ENCODE data around the gene FTO. TPM values are rescaled to one million over a fixed set of nuclear protein-coding genes. Genes with fewer than 3 reads are reported as not detected.

The FTO gene
- polyA plus RNA-seq, 3 donors = 16.8 to 51.0 (median 37.7) TPM

DNA sequence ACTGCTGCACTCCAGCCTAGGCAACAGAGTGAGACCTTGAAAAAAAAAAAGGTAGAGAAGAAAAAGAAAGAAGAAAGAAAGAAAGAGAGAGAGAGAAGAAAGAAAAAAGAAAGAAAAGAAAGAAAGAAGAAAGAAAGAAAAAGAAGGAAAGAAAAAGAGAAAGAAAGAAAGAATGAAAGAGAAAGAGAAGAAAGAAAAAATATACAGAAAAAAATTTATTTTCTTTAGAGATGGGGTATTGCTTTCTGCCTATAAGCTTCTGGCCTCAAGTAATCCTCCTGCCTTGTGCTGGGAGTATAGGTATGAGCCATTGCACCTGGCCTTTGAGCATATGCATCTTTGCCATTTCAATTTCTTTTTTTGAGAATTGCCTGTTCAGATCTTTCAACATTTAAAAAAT, 425.9 kb downstream of the FTO start:
- Histone ChIP-seq H3K9ac (ENCODE audit: insufficient read depth, low read length, poor library complexity, severe bottlenecking) (no peak overlapping the region), H3K9me3 (replicated peaks in 1 of 2; ENCODE audit: control insufficient read depth in 1 of 2, insufficient read depth in 1 of 2, low read length in 2 of 2) (no peaks in the 10 kb centered on the region), H3K36me3 (replicated peaks in 1 of 2; ENCODE audit: control insufficient read depth in 1 of 2, insufficient read depth in 2 of 2, low read length in 2 of 2) (no peaks in the 10 kb centered on the region), H3K4me3 (replicated peaks in 1 of 3; ENCODE audit: low read depth in 2 of 3, low read length in 3 of 3) (no peak overlapping the region), H3K4me1 (ENCODE audit: control insufficient read depth in 1 of 2, insufficient read depth in 2 of 2, low read length in 2 of 2) (peaks cover 2 to 6% of the 10 kb centered on the region in 2 donors), H3K27ac (ENCODE audit: low read depth in 1 of 2, low read length in 2 of 2) (no peak overlapping the region), H3K27me3 (ENCODE audit: control insufficient read depth in 2 of 2, insufficient read depth in 2 of 2, low read length in 2 of 2) (no peaks in the 10 kb centered on the region), H3K79me2 (ENCODE audit: insufficient read depth, low read length) (no peaks in the 10 kb centered on the region), H4K20me1 (ENCODE audit: insufficient read depth, low read length) (no peaks in the 10 kb centered on the region), H3K4me2 (replicated peaks; ENCODE audit: extremely low read depth, low read length, poor library complexity, severe bottlenecking) (no peak overlapping the region), H2AFZ (ENCODE audit: insufficient read depth, low read depth, low read length, poor library complexity, severe bottlenecking) (no peak overlapping the region)
- intact Hi-C loops (cut with micrococcal nuclease) = no loop called here
- no peak for DNase-seq
- peaks cover 9% of the 10 kb centered on the region for H3K4me1 Mint-ChIP-seq
- H3K36me3 Mint-ChIP-seq = no peaks in the 10 kb centered on the region
- H3K27me3 Mint-ChIP-seq (ENCODE audit: low read depth in 3 of 3) = peaks cover 1 to 3% (median 2%) of the 10 kb centered on the region in 3 donors
- TF ChIP-seq, protein P1, sequence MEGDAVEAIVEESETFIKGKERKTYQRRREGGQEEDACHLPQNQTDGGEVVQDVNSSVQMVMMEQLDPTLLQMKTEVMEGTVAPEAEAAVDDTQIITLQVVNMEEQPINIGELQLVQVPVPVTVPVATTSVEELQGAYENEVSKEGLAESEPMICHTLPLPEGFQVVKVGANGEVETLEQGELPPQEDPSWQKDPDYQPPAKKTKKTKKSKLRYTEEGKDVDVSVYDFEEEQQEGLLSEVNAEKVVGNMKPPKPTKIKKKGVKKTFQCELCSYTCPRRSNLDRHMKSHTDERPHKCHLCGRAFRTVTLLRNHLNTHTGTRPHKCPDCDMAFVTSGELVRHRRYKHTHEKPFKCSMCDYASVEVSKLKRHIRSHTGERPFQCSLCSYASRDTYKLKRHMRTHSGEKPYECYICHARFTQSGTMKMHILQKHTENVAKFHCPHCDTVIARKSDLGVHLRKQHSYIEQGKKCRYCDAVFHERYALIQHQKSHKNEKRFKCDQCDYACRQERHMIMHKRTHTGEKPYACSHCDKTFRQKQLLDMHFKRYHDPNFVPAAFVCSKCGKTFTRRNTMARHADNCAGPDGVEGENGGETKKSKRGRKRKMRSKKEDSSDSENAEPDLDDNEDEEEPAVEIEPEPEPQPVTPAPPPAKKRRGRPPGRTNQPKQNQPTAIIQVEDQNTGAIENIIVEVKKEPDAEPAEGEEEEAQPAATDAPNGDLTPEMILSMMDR (IDR thresholded peaks at IDR 0.05) = no peak
- H3K9me3 Mint-ChIP-seq = peaks cover 0 to 5% (median 3%) of the 10 kb centered on the region in 7 donors
- no peak overlapping the region for H3K27ac Mint-ChIP-seq
- no peak overlapping the region for H3K4me3 Mint-ChIP-seq

DNA sequence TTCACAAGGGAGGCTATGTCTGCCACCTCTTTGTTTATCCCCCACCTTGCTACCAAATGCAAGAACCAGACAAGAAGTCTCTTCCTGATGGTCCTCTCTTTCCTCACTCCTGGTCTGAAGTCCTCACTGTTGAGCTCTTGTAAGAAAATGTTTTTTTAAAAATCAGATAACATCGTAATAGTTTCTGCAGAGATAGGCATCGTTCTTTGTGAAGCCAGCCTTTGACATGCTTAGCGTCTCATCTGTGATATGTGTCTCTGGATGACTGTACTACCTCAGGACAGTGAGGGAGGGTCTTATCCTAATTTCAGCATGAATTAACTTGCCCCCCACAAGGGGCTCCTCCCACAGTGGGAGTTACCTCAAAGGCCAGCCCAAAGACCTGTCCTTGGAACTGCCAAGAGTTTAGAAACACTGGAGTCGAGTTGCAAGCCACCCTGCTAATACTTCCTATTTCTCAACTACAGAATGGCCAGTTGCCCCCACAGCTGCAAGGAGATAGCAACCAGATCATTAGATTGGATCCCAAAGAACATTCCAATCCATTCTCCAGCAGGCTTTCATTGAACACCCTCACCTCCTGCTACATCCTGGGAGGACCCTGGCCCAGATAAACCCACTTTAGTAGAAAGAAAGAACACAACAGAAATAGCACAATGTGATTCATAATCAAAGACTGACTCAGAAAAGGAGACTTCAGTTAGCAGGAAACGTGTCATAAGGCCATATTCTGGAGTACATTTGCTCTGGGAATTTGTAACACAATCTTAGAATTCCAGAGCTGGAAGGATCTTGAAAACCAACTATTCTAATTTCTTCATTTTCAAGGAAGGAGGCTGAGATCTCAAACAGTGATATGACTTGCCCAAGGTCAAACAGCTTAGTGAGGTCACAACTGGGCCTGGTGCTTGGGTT, 431.7 kb downstream of the FTO start:
- Mint-ChIP-seq H3K9me3 (peaks cover 0 to 12% (median 3%) of the 10 kb centered on the region in 7 donors), H3K27me3 (ENCODE audit: low read depth in 3 of 3) (peaks cover 0 to 2% (median 0%) of the 10 kb centered on the region in 3 donors), H3K27ac (no peak overlapping the region), H3K4me1 (peaks cover 10% of the 10 kb centered on the region), H3K36me3 (no peaks in the 10 kb centered on the region), H3K4me3 (no peak overlapping the region)
- Histone ChIP-seq H3K4me3 (replicated peaks in 1 of 3; ENCODE audit: low read depth in 2 of 3, low read length in 3 of 3) (no peak overlapping the region), H3K27me3 (ENCODE audit: control insufficient read depth in 2 of 2, insufficient read depth in 2 of 2, low read length in 2 of 2) (no peaks in the 10 kb centered on the region), H3K79me2 (ENCODE audit: insufficient read depth, low read length) (no peaks in the 10 kb centered on the region), H3K4me2 (replicated peaks; ENCODE audit: extremely low read depth, low read length, poor library complexity, severe bottlenecking) (no peak overlapping the region), H3K27ac (ENCODE audit: low read depth in 1 of 2, low read length in 2 of 2) (no peak overlapping the region), H4K20me1 (ENCODE audit: insufficient read depth, low read length) (no peaks in the 10 kb centered on the region), H2AFZ (ENCODE audit: insufficient read depth, low read depth, low read length, poor library complexity, severe bottlenecking) (no peak overlapping the region), H3K4me1 (ENCODE audit: control insufficient read depth in 1 of 2, insufficient read depth in 2 of 2, low read length in 2 of 2) (no peaks in the 10 kb centered on the region), H3K36me3 (replicated peaks in 1 of 2; ENCODE audit: control insufficient read depth in 1 of 2, insufficient read depth in 2 of 2, low read length in 2 of 2) (no peaks in the 10 kb centered on the region), H3K9ac (ENCODE audit: insufficient read depth, low read length, poor library complexity, severe bottlenecking) (no peak overlapping the region), H3K9me3 (replicated peaks in 1 of 2; ENCODE audit: control insufficient read depth in 1 of 2, insufficient read depth in 1 of 2, low read length in 2 of 2) (no peaks in the 10 kb centered on the region)
- intact Hi-C loops (cut with micrococcal nuclease) = no loop called here
- no peak for DNase-seq
- 22% methylated on average over 2 of the region's 5 CpGs for WGBS (ENCODE audit: insufficient coverage)
- TF ChIP-seq, protein P1 (IDR thresholded peaks at IDR 0.05) = no peak

All from CD14-positive monocyte (primary cell).